Measurements from ENCODE around the gene ATP8B4.

The ATP8B4 gene

DNA sequence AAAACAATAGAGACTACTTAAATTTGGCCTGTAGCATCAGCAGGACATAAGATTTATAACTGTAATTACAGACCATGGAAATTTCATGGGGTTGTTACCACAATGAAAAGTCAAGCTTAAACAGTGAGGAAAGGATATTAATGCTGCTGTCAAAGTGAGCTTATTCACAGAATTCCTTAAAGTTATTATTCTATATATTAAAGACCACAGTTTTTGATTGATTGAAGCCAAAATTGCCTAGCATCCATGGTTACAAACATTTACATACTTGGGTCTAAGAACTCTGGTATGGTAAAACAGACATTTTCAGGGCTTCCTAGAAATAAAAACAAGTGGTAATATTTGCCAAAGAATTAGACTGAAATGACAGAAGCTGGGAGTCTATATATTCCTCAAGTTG, 248.6 kb downstream of the ATP8B4 start:
- Histone ChIP-seq H3F3A (ENCODE audit: insufficient read depth) (no peaks in the 10 kb centered on the region), H3K36me3 (ENCODE audit: low read length) (no peaks in the 10 kb centered on the region), H3K4me3 (ENCODE audit: insufficient read depth, low read length, poor library complexity, severe bottlenecking) (no peak overlapping the region), H3K27ac (ENCODE audit: low read depth, low read length) (no peak overlapping the region), H4K20me1 (ENCODE audit: low read depth, low read length) (no peaks in the 10 kb centered on the region), H2AFZ (ENCODE audit: low read depth, low read length, severe bottlenecking) (no peak overlapping the region), H3K27me3 (ENCODE audit: low read length) (no peaks in the 10 kb centered on the region), H3K9me3 (ENCODE audit: insufficient read depth, low read length) (no peaks in the 10 kb centered on the region), H3K9ac (ENCODE audit: low read length) (no peak overlapping the region), H3K79me2 (ENCODE audit: insufficient read depth, low read length) (no peaks in the 10 kb centered on the region), H3K9me2 (replicated peaks; ENCODE audit: insufficient read depth, low read length) (no peaks in the 10 kb centered on the region), H3K4me2 (ENCODE audit: low read depth, low read length, poor library complexity, severe bottlenecking) (no peak overlapping the region)
- TF ChIP-seq, protein P1, sequence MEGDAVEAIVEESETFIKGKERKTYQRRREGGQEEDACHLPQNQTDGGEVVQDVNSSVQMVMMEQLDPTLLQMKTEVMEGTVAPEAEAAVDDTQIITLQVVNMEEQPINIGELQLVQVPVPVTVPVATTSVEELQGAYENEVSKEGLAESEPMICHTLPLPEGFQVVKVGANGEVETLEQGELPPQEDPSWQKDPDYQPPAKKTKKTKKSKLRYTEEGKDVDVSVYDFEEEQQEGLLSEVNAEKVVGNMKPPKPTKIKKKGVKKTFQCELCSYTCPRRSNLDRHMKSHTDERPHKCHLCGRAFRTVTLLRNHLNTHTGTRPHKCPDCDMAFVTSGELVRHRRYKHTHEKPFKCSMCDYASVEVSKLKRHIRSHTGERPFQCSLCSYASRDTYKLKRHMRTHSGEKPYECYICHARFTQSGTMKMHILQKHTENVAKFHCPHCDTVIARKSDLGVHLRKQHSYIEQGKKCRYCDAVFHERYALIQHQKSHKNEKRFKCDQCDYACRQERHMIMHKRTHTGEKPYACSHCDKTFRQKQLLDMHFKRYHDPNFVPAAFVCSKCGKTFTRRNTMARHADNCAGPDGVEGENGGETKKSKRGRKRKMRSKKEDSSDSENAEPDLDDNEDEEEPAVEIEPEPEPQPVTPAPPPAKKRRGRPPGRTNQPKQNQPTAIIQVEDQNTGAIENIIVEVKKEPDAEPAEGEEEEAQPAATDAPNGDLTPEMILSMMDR (IDR thresholded peaks at IDR 0.05; ENCODE audit: insufficient read depth, low read length, poor library complexity, severe bottlenecking): no peak
- no peak for TF ChIP-seq EZH2phosphoT487 (conservative IDR thresholded peaks at IDR 0.05; ENCODE audit: low read length)

- H3K27me3 ChIP-seq (ENCODE audit: low read length): no peaks in the 10 kb centered on the region
- H2AFZ ChIP-seq (ENCODE audit: low read depth, low read length, severe bottlenecking): no peak overlapping the region
- H4K20me1 ChIP-seq (ENCODE audit: low read depth, low read length): no peaks in the 10 kb centered on the region
- H3K27ac ChIP-seq (ENCODE audit: low read depth, low read length): no peak overlapping the region
- H3K9me2 ChIP-seq (replicated peaks; ENCODE audit: insufficient read depth, low read length): no peaks in the 10 kb centered on the region
- H3K9me3 ChIP-seq (ENCODE audit: insufficient read depth, low read length): no peaks in the 10 kb centered on the region
- H3F3A ChIP-seq (ENCODE audit: insufficient read depth): no peaks in the 10 kb centered on the region
- no peaks in the 10 kb centered on the region for H3K36me3 ChIP-seq (ENCODE audit: low read length)
- no peak overlapping the region for H3K4me3 ChIP-seq (ENCODE audit: insufficient read depth, low read length, poor library complexity, severe bottlenecking)
- no peaks in the 10 kb centered on the region for H3K79me2 ChIP-seq (ENCODE audit: insufficient read depth, low read length)
- no peak overlapping the region for H3K9ac ChIP-seq (ENCODE audit: low read length)
- TF ChIP-seq, protein P1 (IDR thresholded peaks at IDR 0.05; ENCODE audit: insufficient read depth, low read length, poor library complexity, severe bottlenecking): no peak
- TF ChIP-seq EZH2phosphoT487 (conservative IDR thresholded peaks at IDR 0.05; ENCODE audit: low read length): no peak
- no peak overlapping the region for H3K4me2 ChIP-seq (ENCODE audit: low read depth, low read length, poor library complexity, severe bottlenecking)
Measured at GRCh38 chr15:49868348-49868747, 250.7 kb downstream of the ATP8B4 start.

GRCh38 chr15:49865925-49866757, 252.9 kb downstream of the ATP8B4 start:
- H3K27me3 ChIP-seq (ENCODE audit: low read length): no peaks in the 10 kb centered on the region

More at GRCh38 chr15:49865925-49866757, 252.9 kb downstream of the ATP8B4 start:
- no peaks in the 10 kb centered on the region for H3F3A ChIP-seq (ENCODE audit: insufficient read depth)
- H3K79me2 ChIP-seq (ENCODE audit: insufficient read depth, low read length): no peaks in the 10 kb centered on the region
- H2AFZ ChIP-seq (ENCODE audit: low read depth, low read length, severe bottlenecking): no peak overlapping the region
- TF ChIP-seq, protein P1 (IDR thresholded peaks at IDR 0.05; ENCODE audit: insufficient read depth, low read length, poor library complexity, severe bottlenecking): no peak
- no peak overlapping the region for H3K4me2 ChIP-seq (ENCODE audit: low read depth, low read length, poor library complexity, severe bottlenecking)
- H3K9me3 ChIP-seq (ENCODE audit: insufficient read depth, low read length): no peaks in the 10 kb centered on the region
- H3K9me2 ChIP-seq (replicated peaks; ENCODE audit: insufficient read depth, low read length): no peaks in the 10 kb centered on the region
- no peak overlapping the region for H3K9ac ChIP-seq (ENCODE audit: low read length)
- no peaks in the 10 kb centered on the region for H3K36me3 ChIP-seq (ENCODE audit: low read length)
- H3K27ac ChIP-seq (ENCODE audit: low read depth, low read length): no peak overlapping the region
- no peak overlapping the region for H3K4me3 ChIP-seq (ENCODE audit: insufficient read depth, low read length, poor library complexity, severe bottlenecking)
- H4K20me1 ChIP-seq (ENCODE audit: low read depth, low read length): no peaks in the 10 kb centered on the region

All from SU-DHL-6 (cell line).